HG03378 (cell line): ENCODE data around the gene SLC38A10.

Experiments used
- ATAC-seq: cut with Tn5 transposase; IDR thresholded peaks from one replicate; pipeline ENCODE4 v1.9.1; 2021; ENCODE audit warnings: mild to moderate bottlenecking, moderate library complexity; ENCODE audit not compliant: unreplicated experiment

The SLC38A10 gene

GRCh38 chr17:81331527-81332043, 36.5 kb upstream of the SLC38A10 start:
- ATAC-seq = no peak

GRCh38 chr17:81330884-81331245, 35.8 kb upstream of the SLC38A10 start:
- no peak for ATAC-seq

- ATAC-seq = no peak
Observed at GRCh38 chr17:81329927-81330883, 35.1 kb upstream of the SLC38A10 start.

- ATAC-seq = no peak
Observed at GRCh38 chr17:81328978-81329926, 34.1 kb upstream of the SLC38A10 start.

- ATAC-seq = no peak
Observed at GRCh38 chr17:81328489-81328888, 33.4 kb upstream of the SLC38A10 start.

- no peak for ATAC-seq
Observed at GRCh38 chr17:81325714-81326358, 30.7 kb upstream of the SLC38A10 start.

- no peak for ATAC-seq
Observed at GRCh38 chr17:81324851-81325713, 30.0 kb upstream of the SLC38A10 start.

GRCh38 chr17:81324177-81324850, 29.2 kb upstream of the SLC38A10 start:
- no peak for ATAC-seq

- no peak for ATAC-seq
Observed at GRCh38 chr17:81323411-81323868, 28.3 kb upstream of the SLC38A10 start.

- no peak for ATAC-seq
Observed at GRCh38 chr17:81323083-81323369, 27.9 kb upstream of the SLC38A10 start.

GRCh38 chr17:81322271-81323082, 27.4 kb upstream of the SLC38A10 start:
- ATAC-seq = no peak

GRCh38 chr17:81317961-81318605, 23.0 kb upstream of the SLC38A10 start:
- no peak for ATAC-seq

- ATAC-seq = no peak
Observed at GRCh38 chr17:81317530-81317821, 22.4 kb upstream of the SLC38A10 start.

GRCh38 chr17:81315885-81316391, 20.8 kb upstream of the SLC38A10 start:
- ATAC-seq = no peak

- no peak for ATAC-seq
Observed at GRCh38 chr17:81315129-81315884, 20.2 kb upstream of the SLC38A10 start.

- ATAC-seq = no peak
Observed at GRCh38 chr17:81314398-81315081, 19.4 kb upstream of the SLC38A10 start.
